GM19023 (cell line): ENCODE data around the gene SCGN.

Experiments used
- ATAC-seq: cut with Tn5 transposase; IDR thresholded peaks from one replicate; pipeline ENCODE4 v1.9.1; 2021; ENCODE audit warnings: mild to moderate bottlenecking, moderate library complexity; ENCODE audit not compliant: unreplicated experiment

The SCGN gene, protein sequence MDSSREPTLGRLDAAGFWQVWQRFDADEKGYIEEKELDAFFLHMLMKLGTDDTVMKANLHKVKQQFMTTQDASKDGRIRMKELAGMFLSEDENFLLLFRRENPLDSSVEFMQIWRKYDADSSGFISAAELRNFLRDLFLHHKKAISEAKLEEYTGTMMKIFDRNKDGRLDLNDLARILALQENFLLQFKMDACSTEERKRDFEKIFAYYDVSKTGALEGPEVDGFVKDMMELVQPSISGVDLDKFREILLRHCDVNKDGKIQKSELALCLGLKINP

GRCh38 chr6:25652007-25652515, at the start of gene SCGN:
SCGN (plus strand) TSS chr6:25652215; CDS start chr6:25652404, 189 bp downstream.
- ATAC-seq: no peak

DNA sequence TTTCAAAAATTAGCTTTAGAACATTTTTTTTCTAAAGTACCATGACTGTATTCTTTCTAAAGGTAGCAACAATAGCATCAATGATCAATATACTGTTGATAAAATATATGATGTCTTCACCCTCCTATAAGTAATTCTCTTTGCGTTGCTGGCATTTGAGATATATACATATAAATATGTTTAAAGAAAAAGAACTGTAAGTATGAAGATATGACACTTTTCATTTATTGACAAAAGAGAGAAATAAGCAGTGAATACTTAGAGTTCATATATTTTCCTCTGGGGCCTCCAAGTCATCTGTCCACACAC, 49.4 kb upstream of the SCGN start:
- no peak for ATAC-seq

DNA sequence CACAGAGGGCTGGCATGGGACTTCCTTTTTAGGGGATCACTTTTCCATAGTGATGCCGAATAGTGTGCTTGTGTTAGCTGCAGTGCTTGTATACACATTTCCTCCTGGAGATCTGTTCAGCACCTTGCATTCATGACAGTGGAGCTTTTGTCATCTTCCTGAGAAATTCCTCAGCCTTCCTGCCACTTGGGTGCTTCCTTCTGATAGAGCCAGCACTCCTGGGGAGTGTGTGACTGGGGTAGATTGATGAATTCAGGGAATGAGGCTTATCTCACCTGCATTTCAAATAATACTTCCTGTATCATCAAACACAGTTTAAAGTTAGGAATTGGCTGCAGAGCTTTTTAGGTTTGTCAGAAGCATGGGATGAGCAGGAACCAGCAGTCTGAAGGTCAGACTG, 48.8 kb upstream of the SCGN start:
- ATAC-seq: no peak

GRCh38 chr6:25606151-25606550, 45.9 kb upstream of the SCGN start:
- no peak for ATAC-seq

DNA sequence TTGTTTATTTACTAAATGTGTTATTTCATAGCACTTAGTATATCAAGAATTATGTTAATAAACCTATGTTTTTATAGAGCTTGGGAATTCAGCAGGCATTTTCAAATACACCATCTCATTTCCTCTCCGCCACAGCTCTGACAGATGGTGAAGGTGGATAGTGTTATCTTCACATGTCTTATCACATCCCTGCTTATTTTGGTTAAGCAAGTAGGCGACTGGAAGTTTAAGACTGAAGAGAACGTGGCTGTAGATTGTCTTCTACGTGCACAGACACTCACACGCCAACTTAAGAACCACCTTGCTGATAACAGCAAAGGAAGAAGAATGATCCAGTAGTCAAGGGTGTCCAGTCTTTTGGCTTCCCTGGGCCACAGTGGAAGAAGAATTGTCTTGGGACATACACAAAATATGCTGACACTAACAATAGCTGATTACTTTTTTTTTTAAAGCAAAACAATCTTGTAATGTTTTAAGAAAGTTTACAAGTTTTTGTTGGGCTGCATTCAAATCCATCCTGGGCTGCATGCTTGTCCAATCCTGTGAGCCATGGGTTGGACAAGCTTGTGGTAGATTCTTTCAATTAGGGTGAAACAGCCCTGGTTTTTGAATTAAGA, 43.3 kb upstream of the SCGN start:
- no peak for ATAC-seq

DNA sequence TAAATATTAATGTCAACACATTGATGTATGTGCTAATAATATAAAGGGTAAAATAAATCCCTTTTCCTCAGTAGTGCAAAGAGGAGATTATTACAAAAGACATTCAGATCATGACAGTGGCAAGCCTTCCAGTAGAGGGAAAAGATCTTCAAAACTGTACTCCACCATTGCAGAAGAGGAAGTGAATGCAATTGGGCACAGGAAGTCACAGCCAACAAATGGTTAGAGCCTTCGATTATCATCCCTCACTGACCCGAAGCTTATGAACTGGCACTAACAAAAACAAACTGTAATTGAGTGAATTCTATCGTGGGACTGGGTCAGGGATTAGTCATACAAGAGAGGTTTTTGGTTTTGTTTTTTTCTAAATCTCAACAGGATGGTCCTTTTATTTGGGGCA, 39.3 kb upstream of the SCGN start:
- no peak for ATAC-seq

DNA sequence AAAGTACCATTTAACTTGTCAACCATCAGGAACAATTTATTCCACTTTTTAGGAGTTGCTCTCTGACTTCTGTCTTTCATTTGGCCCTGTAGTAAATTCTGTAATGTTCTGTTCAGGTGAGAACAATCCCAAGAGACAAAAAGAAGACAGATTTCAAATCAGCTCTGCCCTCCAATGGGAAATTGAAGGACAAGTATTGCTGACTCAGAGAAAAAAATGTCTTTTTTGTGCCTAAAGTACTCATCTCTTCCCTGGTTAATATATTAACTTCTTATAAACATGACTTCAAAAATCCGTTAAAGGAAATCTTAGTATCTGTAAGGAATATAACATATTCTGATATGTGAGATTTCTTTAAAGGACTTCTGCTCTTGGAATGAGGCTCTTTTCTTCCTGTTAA, 38.6 kb upstream of the SCGN start:
- ATAC-seq: no peak

GRCh38 chr6:25614052-25614451, 38.0 kb upstream of the SCGN start:
- no peak for ATAC-seq

DNA sequence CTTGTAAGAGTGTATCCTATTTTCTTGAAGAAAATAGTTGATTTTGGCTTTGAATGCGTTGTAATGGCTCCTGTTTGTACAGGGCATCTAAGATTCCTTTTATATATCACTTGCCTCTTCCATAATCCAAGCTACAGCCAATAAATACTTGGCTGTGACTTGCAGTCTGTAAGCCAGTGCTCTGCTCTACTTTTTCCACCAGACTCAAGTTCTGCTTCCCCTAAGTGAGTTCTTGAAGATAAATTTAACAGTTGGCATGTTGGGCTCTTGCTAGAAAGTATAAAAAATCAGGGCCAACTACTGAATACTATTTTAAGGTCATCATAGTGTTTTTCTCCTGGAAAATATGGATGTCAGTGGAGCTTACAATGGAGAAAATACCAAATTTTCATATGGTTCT, 36.5 kb upstream of the SCGN start:
- ATAC-seq: no peak

DNA sequence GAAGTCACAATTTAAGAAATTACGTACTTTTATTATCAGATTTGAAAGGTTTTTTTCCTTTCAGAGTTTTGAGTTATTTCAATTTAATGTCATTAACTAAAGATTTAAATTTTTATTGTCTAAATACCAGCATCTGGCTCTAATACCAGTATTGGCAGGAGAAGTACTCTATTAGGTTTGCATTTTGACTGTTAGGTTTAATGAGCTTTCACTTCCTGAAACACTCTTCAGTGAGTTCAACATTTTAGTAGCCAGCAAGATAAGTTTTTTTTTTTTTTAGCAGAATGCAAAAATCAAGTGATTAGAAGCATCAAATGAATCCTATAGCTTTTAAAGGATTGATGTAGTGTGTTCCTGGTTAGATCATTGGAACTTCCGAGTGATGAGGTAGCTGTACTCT, 34.0 kb upstream of the SCGN start:
- ATAC-seq: no peak

DNA sequence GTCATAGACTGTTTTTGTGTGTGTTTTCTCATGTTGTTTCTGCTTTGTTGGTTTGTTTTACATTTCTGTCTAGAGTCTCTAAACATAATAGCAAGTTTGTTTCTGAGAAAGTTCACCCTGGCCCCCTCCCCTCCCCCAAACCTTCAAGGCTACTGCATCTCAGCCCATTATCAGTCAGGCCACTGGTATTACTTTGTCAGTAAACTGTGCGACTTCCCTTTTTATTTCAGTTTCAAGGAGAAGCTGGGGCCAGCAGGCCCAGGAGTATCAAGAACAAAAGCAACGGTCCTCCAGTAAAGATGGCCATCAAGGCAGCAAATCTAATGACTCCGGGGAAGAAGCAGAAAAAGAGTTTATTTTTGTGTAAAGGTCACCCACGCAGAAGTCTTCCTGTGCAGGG, 32.8 kb upstream of the SCGN start:
- ATAC-seq: no peak

DNA sequence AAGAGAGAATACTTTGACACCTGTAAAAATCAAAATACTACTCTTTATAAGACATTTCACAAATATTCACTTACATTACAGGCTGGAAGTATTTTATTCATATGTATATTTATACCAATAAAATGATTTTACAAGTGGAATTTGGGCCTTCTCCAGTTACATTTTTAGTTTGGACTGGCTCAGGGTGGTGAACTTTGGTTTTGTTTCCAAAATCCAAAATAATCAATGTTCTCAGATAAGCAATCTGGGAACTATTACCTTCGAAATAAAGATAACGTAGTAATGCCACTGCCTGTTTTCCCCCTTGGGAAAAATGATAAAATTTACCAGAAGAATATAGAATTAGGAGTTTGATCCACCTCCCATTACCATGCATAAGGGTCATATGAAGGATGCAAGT, 31.6 kb upstream of the SCGN start:
- ATAC-seq: no peak

DNA sequence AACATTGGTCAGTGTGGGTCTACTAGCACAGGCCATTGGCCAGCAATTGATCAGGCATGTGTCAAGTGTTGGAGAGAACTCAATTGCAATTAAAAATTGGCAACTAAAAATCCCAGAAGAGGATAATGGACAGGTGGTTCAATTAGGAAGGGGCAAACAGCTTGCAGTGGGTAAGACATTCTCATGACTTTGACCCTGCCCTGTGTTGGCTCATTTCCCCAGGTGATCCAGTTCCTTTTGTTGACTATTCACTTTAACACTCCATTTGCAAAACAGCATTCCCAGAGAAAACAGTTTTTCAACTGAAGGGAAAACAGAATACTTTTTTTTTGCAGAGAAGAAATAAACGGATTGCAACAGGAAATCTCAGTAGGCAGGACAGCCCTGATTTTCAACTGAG, 28.9 kb upstream of the SCGN start:
- ATAC-seq: no peak

DNA sequence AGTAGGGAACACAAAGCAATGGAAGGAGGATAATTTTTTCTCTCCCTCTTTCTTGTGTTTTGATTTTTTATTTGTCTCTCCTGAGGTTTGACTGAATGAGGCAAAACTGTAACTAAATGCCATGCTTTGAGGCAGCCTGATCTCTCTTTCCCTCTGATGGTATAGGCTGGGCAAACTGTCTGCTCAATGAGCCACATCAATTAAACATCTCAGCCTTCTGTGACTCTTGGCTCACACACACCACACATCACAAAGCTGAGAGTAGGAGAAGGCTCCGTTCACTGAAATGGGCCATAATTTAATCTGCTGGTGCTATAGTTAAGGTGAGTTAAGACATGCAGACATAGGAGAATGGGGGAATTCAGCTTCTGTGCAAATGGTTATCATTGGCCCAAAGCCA, 28.1 kb upstream of the SCGN start:
- no peak for ATAC-seq

DNA sequence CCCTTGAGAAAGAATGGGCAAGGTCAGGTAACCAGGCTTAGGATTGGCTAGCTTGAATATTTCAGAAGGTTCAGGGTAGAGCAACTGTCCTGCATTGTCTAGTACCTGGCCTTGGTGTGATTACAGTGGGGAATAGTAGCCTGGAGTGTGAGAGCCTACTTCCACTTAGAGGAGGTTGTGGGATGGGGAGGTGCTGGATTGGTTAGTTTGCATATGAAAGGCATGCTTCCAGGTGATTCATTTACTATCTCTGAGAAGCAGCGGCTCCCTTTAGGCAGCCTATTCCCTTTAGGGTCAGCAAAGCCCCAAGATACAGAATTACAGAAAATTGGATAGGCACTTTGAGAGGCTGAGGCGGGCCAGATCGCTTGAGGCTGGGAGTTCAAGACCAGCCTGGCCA, 25.0 kb upstream of the SCGN start:
- ATAC-seq: no peak

DNA sequence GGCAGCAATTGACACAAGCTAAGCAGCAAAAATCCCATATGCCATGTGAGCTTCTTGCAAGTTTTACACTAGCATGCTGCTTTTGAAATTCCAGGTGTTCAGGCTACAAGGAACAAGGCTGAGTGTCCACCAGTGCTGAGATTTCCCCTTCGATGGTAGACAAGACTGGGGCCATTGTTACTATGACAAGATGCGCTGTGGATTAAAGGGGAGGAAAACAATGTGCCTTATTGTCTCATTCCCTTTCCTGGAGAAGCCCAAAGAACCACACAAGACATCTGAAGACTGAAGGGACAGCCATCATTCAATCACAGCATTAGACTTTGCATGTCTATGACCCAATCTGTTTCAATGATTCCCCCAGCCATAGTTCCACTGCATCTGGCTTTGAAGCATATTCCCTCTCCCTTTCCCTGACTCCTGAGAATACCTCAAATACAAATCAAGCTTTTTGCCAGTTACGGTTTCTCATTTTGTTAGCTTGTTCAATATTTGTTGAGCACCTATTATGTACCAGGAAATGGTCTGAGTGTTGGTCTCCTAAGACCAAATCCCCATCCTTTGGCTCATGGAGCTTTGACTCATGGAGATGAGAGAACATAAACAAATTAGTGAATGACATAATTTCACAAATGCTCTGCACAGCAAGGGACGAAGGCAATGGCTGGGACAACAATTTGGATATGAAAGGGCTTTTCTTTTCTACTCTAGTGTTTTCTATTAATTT, 23.4 kb upstream of the SCGN start:
- no peak for ATAC-seq

GRCh38 chr6:25629198-25629576, 22.8 kb upstream of the SCGN start:
- no peak for ATAC-seq

- no peak for ATAC-seq
These were observed 21.3 kb upstream of the SCGN start for GRCh38 chr6:25630508-25631278.

GRCh38 chr6:25635886-25636317, 16.1 kb upstream of the SCGN start:
- ATAC-seq: no peak

GRCh38 chr6:25637211-25637610, 14.8 kb upstream of the SCGN start:
- ATAC-seq: no peak

DNA sequence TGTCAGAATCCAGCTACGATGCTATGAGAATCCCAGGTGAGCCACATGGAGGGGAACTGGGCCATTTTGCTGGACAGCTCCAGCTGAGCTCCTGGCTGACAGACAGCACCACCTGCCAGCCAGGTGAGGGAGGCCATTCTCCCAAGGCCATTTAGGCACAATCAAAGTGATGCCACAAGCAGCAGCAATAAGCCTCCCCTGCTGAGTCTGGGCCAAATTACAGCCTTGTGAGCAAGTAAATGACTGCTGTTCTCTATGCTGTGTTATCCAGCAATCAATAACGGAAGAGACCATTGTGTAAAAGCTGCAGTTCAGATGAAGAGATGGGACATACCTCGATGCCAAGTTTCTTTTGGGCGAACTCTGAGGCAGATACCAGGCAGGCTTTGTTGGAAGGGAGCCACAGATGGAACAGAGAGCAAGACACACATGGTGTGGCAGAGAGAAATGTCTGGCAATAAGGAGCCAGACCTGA, 14.0 kb upstream of the SCGN start:
- ATAC-seq: no peak
